HG02852 (cell line): ENCODE data around the gene KRT34.
"Not testable (repeated sequence)": the region's sequence is repeated elsewhere in the genome, so short reads cannot be mapped to it uniquely, and the experiment has no call there.

Experiments used
- ATAC-seq: cut with Tn5 transposase; IDR thresholded peaks from one replicate; pipeline ENCODE4 v1.9.1; 2021; ENCODE audit warnings: mild to moderate bottlenecking, moderate library complexity; ENCODE audit not compliant: unreplicated experiment

Gene KRT34

GRCh38 chr17:41381943-41382342 lies at the start of gene KRT34:
KRT34 (minus strand) TSS chr17:41382306; CDS start chr17:41382246, 60 bp downstream.
- ATAC-seq = not testable (repeated sequence)

- ATAC-seq = not testable (repeated sequence)
These were observed 48.3 kb upstream of the KRT34 start for GRCh38 chr17:41430376-41430775.

GRCh38 chr17:41429667-41430066 lies 47.6 kb upstream of the KRT34 start:
- ATAC-seq = no peak

- ATAC-seq = no peak
These were observed 46.6 kb upstream of the KRT34 start for GRCh38 chr17:41428591-41429291.

- no peak for ATAC-seq
These were observed 42.1 kb upstream of the KRT34 start, which contains the start of gene KRT37 for GRCh38 chr17:41424111-41424635. KRT37 (minus strand) TSS chr17:41424585; CDS start chr17:41424523, 62 bp downstream.

- ATAC-seq = not testable (repeated sequence)
These were observed 40.5 kb upstream of the KRT34 start for GRCh38 chr17:41422586-41422985.

GRCh38 chr17:41421617-41422016 lies 39.5 kb upstream of the KRT34 start:
- ATAC-seq = no peak

GRCh38 chr17:41421116-41421515 lies 39.0 kb upstream of the KRT34 start:
- ATAC-seq = no peak

- ATAC-seq = no peak
These were observed 38.0 kb upstream of the KRT34 start for GRCh38 chr17:41420134-41420533.

GRCh38 chr17:41419716-41420115 lies 37.6 kb upstream of the KRT34 start:
- ATAC-seq = no peak

GRCh38 chr17:41418116-41418860 lies 36.2 kb upstream of the KRT34 start:
- no peak for ATAC-seq

- no peak for ATAC-seq
These were observed 35.5 kb upstream of the KRT34 start for GRCh38 chr17:41417576-41418015.

- ATAC-seq = no peak
These were observed 35.0 kb upstream of the KRT34 start for GRCh38 chr17:41417127-41417526.

GRCh38 chr17:41416479-41416878 lies 34.4 kb upstream of the KRT34 start:
- ATAC-seq = no peak

GRCh38 chr17:41415833-41416335 lies 33.8 kb upstream of the KRT34 start:
- no peak for ATAC-seq

GRCh38 chr17:41415411-41415810 lies 33.3 kb upstream of the KRT34 start:
- ATAC-seq = no peak

GRCh38 chr17:41413982-41414381 lies 31.9 kb upstream of the KRT34 start:
- no peak for ATAC-seq

- ATAC-seq = no peak
These were observed 31.3 kb upstream of the KRT34 start for GRCh38 chr17:41413353-41413957.

GRCh38 chr17:41411072-41411840 lies 29.1 kb upstream of the KRT34 start:
- no peak for ATAC-seq

GRCh38 chr17:41407226-41407625 lies 25.1 kb upstream of the KRT34 start:
- no peak for ATAC-seq
